NCI-H460 (cell line): Measurements from ENCODE around the gene VPS41. TPM values are rescaled to one million over a fixed set of nuclear protein-coding genes. Genes with fewer than 3 reads are reported as not detected.
"Not testable (repeated sequence)": the region's sequence is repeated elsewhere in the genome, so short reads cannot be mapped to it uniquely, and the experiment has no call there.

ENCODE experiments used
- DNase-seq: peaks from one replicate; pipeline ENCODE4 v3.0.0-alpha.2; 2016; ENCODE audit warnings: low read depth; ENCODE audit errors: extremely low read depth
- polyA plus RNA-seq: library from polyadenylated mRNA; depleted of rRNA; stranded (reverse); fragments of >200 nt; gene quantifications from 2 replicates; pipeline ENCODE4 v1.2.3, GENCODE V29; 2014; cell fraction: nucleus; rRNA removed
- total RNA-seq: library from RNA; depleted of rRNA; stranded (reverse); fragments of >200 nt; shearing (Covaris generic); gene quantifications from 2 replicates; pipeline ENCODE4 v1.2.3, GENCODE V29; 2014; rRNA removed

VPS41 gene
- 31.5 and 35.8 TPM in 2 replicates for total RNA-seq
- 45.9 and 55.8 TPM in 2 replicates for polyA plus RNA-seq

- peak; percentile 77 for DNase-seq
Measured at GRCh38 chr7:38908759-38909335, at the start of gene VPS41. Gene VPS41, minus strand, starts transcription at chr7:38909191. Its CDS starts 17 bp downstream, at chr7:38909174.

GRCh38 chr7:38955892-38956291, 46.9 kb upstream of the VPS41 start:
- no peak for DNase-seq

DNA sequence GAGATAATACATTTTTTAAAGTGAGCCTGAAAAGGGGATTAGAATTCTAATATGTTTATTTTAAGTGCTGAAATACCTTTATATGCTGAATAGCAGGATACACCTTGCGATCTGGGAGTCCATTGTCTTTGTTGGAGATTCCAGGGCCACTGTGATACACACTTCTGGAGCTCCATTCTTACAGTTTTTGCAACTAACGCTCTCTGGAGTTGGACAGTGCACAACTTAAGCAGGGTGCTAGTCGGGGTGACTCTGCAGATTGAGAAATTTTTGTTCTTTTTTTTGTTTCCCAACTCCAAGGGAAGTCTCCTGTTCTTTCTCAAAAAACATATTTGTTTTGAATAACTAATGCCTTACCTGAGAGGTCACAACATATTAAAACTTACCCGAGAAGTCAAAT, 45.0 kb upstream of the VPS41 start:
- no peak for DNase-seq

DNA sequence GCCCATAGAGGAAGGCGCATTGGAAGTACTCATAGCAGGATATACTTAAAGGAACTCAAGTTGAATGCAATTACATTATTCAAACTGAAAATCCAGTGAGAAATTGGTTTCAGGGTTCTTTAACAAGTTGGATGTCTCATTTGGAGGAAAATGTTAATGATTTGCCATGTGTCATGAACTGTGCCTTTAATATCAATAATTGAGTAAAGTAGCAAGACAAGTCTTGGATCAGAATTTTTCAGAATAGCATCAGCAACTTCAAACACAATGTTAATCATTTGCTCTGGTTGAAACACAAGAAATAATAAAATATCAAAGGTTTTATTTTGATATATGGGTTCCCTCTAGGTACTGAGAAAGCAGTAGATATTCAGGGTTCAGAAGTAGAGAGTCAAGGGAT, 44.2 kb upstream of the VPS41 start:
- DNase-seq, result no peak

GRCh38 chr7:38951213-38951612, 42.2 kb upstream of the VPS41 start:
- no peak for DNase-seq

DNA sequence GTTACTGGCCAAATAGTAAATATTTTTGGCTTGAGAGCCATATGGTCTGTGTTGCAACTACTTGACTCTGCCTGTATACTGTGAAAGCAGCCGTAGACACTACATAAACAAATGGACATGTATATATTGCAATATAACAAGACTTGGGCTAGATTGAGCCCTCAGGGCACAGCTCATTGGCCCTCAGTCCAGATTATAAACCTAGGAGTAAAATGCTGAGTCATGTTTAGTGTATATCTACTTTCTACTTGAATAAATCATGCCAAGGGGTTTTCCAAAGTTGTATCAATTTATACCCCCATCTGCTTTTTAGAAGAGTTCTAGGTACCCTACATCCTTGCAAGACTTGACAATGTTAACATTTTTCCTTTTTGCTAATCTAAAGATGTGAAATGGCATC, 41.3 kb upstream of the VPS41 start:
- DNase-seq, result peak; percentile 18

GRCh38 chr7:38947541-38947940, 38.5 kb upstream of the VPS41 start:
- not testable (repeated sequence) for DNase-seq

GRCh38 chr7:38942431-38943051, 33.5 kb upstream of the VPS41 start:
- no peak for DNase-seq

GRCh38 chr7:38940774-38941173, 31.8 kb upstream of the VPS41 start:
- DNase-seq, result no peak

- no peak for DNase-seq
Measured at GRCh38 chr7:38938589-38938988, 29.6 kb upstream of the VPS41 start.

DNA sequence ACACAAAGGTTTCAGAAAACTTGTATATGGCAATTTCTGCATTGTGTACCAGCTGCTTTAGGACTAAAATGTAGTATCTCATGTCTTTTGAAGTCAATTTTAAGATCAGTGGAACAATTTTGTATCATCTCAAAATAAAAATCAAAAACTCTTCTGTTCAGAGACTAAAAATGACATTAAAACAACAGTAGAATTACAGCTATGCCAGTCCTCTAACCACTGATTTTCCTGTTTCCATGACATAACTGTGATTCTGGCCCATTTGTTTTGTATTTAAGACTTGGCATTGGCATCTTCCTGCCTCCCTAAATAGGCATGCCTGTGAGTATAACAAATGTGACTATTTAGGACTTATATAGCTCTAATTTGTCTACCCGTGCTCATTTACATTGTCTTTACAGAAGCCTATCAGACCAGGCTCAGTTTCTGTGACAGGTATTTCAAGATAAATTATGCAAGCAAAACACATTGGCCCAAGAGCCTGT, 29.1 kb upstream of the VPS41 start:
- no peak for DNase-seq

DNA sequence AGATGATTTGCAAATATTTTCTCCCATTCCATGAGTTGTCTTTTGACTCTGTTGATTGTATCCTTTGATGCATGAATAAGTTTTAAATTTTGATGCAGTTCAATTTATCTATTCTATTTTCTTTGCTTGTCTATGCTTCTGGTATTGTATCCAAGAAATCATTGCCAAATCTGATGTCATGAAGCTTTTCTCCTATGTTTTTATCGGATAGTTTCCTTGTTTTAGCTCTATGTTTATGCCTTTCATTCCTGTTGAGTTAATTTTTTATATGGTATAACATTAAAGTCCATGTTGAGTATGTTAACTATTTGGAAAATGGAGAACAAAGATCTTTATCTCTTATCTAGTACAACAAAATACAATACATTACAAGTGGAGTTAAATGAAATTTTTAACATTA, 27.6 kb upstream of the VPS41 start:
- no peak for DNase-seq

GRCh38 chr7:38934536-38934935, 25.5 kb upstream of the VPS41 start:
- no peak for DNase-seq

DNA sequence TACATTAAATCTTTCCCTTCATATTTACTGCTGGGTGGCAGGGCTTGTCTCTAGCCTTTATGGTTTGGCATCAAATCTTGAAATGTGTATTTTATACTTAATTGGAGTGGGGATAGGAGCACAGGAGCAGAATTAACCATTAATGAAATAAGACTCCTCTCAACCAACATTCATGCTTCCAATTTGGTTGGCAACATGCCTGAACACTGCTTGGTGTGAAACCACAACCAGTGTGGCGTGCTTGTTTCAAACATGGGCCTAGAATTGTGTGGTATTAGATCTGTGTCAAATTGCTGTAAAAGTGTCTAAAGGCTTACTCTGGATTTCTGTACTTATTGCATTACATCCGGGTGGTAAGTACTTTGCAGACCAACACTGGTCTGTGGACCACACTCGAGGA, 25.1 kb upstream of the VPS41 start:
- DNase-seq, result no peak

GRCh38 chr7:38932509-38933168, 23.6 kb upstream of the VPS41 start:
- peak; percentile 71 for DNase-seq

GRCh38 chr7:38929460-38930171, 20.6 kb upstream of the VPS41 start:
- no peak for DNase-seq

- DNase-seq, result no peak
Measured at GRCh38 chr7:38928506-38928905, 19.5 kb upstream of the VPS41 start.

DNA sequence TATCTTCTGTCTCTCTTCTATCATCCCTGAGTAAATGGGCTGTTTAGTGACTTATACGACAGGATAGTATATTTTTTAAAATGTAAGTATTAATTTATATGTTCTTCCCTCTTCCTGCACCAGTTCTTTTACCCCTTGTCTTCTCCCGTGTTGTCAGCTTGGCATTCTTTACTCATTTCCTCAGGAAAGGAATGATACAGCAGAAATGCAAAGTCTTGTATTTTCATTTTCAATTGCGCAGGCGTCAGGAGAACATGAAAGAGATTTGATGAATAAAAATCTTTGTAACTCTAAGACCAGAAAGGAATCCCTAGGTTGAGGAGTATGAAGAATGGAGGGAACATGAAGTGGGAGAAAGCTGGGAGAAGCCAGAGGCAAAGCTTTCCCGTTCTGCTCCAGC, 18.8 kb upstream of the VPS41 start:
- DNase-seq, result no peak

DNA sequence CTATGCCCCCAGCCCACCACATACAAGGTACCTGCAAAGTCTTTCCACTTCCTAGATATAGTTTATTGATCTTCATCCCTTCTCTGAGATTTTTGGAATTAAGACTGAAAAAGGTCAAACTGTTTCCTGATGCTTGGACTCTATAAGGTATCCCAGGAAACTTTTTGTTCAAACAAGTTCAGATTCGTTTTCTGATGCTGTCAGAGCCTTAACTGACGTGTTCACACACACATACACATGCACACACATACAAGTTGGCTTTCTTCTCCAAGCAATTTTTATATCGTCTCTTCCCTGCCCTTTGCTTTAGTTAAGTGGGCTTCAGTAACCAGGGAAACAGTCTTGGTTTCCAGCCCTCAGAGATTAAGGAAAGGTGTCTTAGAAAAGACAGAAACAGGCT, 11.7 kb upstream of the VPS41 start:
- DNase-seq, result no peak

DNA sequence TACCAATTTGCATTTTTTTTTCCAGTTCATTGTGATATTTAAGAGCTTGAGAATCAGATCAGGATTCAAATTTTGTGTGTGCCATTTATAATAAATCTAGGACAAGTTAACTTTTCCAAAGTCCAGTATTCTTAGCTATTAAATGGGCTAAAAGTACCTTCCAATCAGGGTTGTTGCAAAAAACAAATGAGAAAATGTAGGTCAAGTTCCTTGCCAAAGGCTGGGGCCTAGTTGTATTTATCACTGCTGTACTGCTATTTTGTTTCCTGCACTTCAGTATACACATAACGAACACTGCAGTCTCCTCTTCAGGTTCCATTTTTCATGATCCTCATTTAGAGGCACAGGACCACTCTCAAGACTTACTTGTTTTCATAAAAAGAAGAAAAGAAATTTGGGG, 7.4 kb upstream of the VPS41 start:
- no peak for DNase-seq

DNA sequence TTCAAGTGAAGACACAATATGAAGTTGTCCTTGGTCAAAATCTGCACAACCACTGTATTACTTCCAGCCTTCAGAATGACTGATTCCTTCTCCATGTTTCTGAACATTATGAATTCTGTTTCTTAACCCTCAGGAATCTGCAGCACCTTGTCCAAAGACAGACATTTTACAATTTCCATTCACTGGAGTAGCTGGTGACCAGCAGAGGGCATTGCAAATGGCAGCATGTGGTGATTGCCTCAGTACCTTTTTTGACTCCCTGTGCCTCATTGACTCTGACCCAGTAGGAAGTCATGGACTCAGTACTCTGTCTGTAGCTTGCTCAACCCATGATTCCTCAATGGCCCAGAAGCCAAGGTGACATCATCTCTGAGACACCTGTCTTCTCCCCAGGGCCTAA, 879 bp upstream of the VPS41 start:
- DNase-seq, result no peak
